ENCODE data around the gene SARNP.
A peak's percentile ranks its signal among the peaks of the same experiment; 100 is the strongest.

The SARNP gene

GRCh38 chr12:55830601-55831446 is 13.3 kb upstream of the SARNP start:
- H3K4me2 ChIP-seq (ENCODE audit: low read depth, low read length, poor library complexity, severe bottlenecking): peak overlapping the region; percentile 84
- H3K9me2 ChIP-seq (replicated peaks; ENCODE audit: insufficient read depth, low read length): no peaks in the 10 kb centered on the region
- peaks cover 29% of the 10 kb centered on the region for H3K79me2 ChIP-seq (ENCODE audit: insufficient read depth, low read length)
- peaks cover 21% of the 10 kb centered on the region for H3F3A ChIP-seq (ENCODE audit: insufficient read depth)
- H3K9me3 ChIP-seq (ENCODE audit: insufficient read depth, low read length): no peaks in the 10 kb centered on the region
- no peaks in the 10 kb centered on the region for H3K36me3 ChIP-seq (ENCODE audit: low read length)
- TF ChIP-seq, protein P1, sequence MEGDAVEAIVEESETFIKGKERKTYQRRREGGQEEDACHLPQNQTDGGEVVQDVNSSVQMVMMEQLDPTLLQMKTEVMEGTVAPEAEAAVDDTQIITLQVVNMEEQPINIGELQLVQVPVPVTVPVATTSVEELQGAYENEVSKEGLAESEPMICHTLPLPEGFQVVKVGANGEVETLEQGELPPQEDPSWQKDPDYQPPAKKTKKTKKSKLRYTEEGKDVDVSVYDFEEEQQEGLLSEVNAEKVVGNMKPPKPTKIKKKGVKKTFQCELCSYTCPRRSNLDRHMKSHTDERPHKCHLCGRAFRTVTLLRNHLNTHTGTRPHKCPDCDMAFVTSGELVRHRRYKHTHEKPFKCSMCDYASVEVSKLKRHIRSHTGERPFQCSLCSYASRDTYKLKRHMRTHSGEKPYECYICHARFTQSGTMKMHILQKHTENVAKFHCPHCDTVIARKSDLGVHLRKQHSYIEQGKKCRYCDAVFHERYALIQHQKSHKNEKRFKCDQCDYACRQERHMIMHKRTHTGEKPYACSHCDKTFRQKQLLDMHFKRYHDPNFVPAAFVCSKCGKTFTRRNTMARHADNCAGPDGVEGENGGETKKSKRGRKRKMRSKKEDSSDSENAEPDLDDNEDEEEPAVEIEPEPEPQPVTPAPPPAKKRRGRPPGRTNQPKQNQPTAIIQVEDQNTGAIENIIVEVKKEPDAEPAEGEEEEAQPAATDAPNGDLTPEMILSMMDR (IDR thresholded peaks at IDR 0.05; ENCODE audit: insufficient read depth, low read length, poor library complexity, severe bottlenecking): no peak
- no peak for TF ChIP-seq EZH2phosphoT487 (conservative IDR thresholded peaks at IDR 0.05; ENCODE audit: low read length)
- H3K27ac ChIP-seq (ENCODE audit: low read depth, low read length): peak overlapping the region; percentile 13; the same call in 1 of the 2 replicates
- H3K9ac ChIP-seq (ENCODE audit: low read length): peak overlapping the region; percentile 76
- peak overlapping the region; percentile 80 for H2AFZ ChIP-seq (ENCODE audit: low read depth, low read length, severe bottlenecking)
- peak overlapping the region; percentile 68 for H3K4me3 ChIP-seq (ENCODE audit: insufficient read depth, low read length, poor library complexity, severe bottlenecking)
- H3K27me3 ChIP-seq (ENCODE audit: low read length): no peaks in the 10 kb centered on the region
- no peaks in the 10 kb centered on the region for H4K20me1 ChIP-seq (ENCODE audit: low read depth, low read length)

DNA sequence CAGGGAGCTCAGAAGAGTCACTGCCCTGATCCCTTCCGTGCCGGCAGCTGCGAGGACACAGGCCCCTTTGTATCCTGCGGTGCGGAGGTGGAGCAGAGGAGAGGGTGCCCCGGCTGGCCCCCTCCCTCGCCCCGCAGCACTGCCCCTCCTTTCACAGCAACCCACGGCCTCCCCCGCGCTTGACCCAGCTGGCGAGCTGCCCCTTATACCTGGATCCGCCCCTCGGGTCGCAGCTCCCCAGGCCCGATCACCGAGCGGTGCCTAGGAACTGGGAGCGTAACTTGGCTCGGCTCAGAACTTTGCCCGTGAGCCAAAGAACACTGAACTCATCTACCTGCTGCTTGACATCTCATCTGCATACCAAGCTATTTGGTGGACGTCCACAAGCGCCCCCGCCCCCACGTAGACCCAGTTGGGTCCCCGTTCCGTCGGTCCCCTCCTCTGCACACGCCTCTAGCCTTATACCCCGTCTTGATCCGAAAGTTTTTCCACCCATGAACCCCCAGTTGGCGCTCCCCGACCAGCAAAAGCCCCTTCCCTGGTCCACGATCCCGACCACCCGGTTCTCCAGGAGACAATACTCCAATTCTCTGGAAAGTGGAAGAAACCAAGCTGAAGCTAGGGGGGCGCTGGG is 12.6 kb upstream of the SARNP start:
- Histone ChIP-seq H3K27ac (ENCODE audit: low read depth, low read length) (peak overlapping the region; percentile 13), H3K4me3 (ENCODE audit: insufficient read depth, low read length, poor library complexity, severe bottlenecking) (peak overlapping the region; percentile 68), H3K4me2 (ENCODE audit: low read depth, low read length, poor library complexity, severe bottlenecking) (peak overlapping the region; percentile 84), H3K9ac (ENCODE audit: low read length) (peak overlapping the region; percentile 76), H3K9me2 (replicated peaks; ENCODE audit: insufficient read depth, low read length) (no peaks in the 10 kb centered on the region), H3K79me2 (ENCODE audit: insufficient read depth, low read length) (peaks cover 29% of the 10 kb centered on the region), H3K36me3 (ENCODE audit: low read length) (no peaks in the 10 kb centered on the region), H3F3A (ENCODE audit: insufficient read depth) (peaks cover 25% of the 10 kb centered on the region), H4K20me1 (ENCODE audit: low read depth, low read length) (no peaks in the 10 kb centered on the region), H3K9me3 (ENCODE audit: insufficient read depth, low read length) (no peaks in the 10 kb centered on the region), H2AFZ (ENCODE audit: low read depth, low read length, severe bottlenecking) (peak overlapping the region; percentile 80), H3K27me3 (ENCODE audit: low read length) (no peaks in the 10 kb centered on the region)
- TF ChIP-seq, protein P1 (IDR thresholded peaks at IDR 0.05; ENCODE audit: insufficient read depth, low read length, poor library complexity, severe bottlenecking): no peak
- no peak for TF ChIP-seq EZH2phosphoT487 (conservative IDR thresholded peaks at IDR 0.05; ENCODE audit: low read length)

GRCh38 chr12:55828357-55828756 is 10.8 kb upstream of the SARNP start:
- H3K27ac ChIP-seq (ENCODE audit: low read depth, low read length): peak overlapping the region; percentile 72
- no peaks in the 10 kb centered on the region for H3K9me3 ChIP-seq (ENCODE audit: insufficient read depth, low read length)
- H3K4me2 ChIP-seq (ENCODE audit: low read depth, low read length, poor library complexity, severe bottlenecking): peak overlapping the region; percentile 94
- no peaks in the 10 kb centered on the region for H3K36me3 ChIP-seq (ENCODE audit: low read length)
- peak overlapping the region; percentile 76 for H3K9ac ChIP-seq (ENCODE audit: low read length)
- H3K9me2 ChIP-seq (replicated peaks; ENCODE audit: insufficient read depth, low read length): no peaks in the 10 kb centered on the region
- H3K79me2 ChIP-seq (ENCODE audit: insufficient read depth, low read length): peaks cover 29% of the 10 kb centered on the region
- TF ChIP-seq, protein P1 (IDR thresholded peaks at IDR 0.05; ENCODE audit: insufficient read depth, low read length, poor library complexity, severe bottlenecking): no peak
- TF ChIP-seq EZH2phosphoT487 (conservative IDR thresholded peaks at IDR 0.05; ENCODE audit: low read length): no peak
- H3K4me3 ChIP-seq (ENCODE audit: insufficient read depth, low read length, poor library complexity, severe bottlenecking): peak overlapping the region; percentile 68
- no peak overlapping the region for H2AFZ ChIP-seq (ENCODE audit: low read depth, low read length, severe bottlenecking)
- no peaks in the 10 kb centered on the region for H3K27me3 ChIP-seq (ENCODE audit: low read length)
- no peaks in the 10 kb centered on the region for H4K20me1 ChIP-seq (ENCODE audit: low read depth, low read length)
- H3F3A ChIP-seq (ENCODE audit: insufficient read depth): peaks cover 35% of the 10 kb centered on the region
